Activated CD8-positive, alpha-beta T cell treated with anti-CD3 and anti-CD28 coated beads for 36 hours (primary cell): ENCODE measurements around the gene RPL7L1. TPM values are rescaled to one million over a fixed set of nuclear protein-coding genes. Genes with fewer than 3 reads are reported as not detected.
"Not testable (repeated sequence)": the region's sequence is repeated elsewhere in the genome, so short reads cannot be mapped to it uniquely, and the experiment has no call there.

ENCODE experiments used
- ATAC-seq: fragments of 200-7000 bp; cut with Tn5 transposase; one replicate; pipeline ENCODE4 v1.10.0; 2021; ENCODE audit warnings: mild to moderate bottlenecking, moderate library complexity
- CTCF ChIA-PET: fragments of 350-600 bp; sonication (Branson Sonifier 250); formaldehyde crosslinking; loops from one replicate; lab custom pipeline; 2021; ENCODE audit warnings: antibody characterized with exemption; lab: Charles Lee
- POLR2A ChIA-PET: fragments of 350-600 bp; sonication (Branson Sonifier 250); formaldehyde crosslinking; loops from one replicate; lab custom pipeline; 2021; ENCODE audit warnings: antibody characterized with exemption; lab: Charles Lee
- DNase-seq: peaks from one replicate; pipeline ENCODE4 v3.0.0-alpha.2; 2020
- H3K27ac Mint-ChIP-seq: one replicate; pipeline ENCODE4 v1.8.0; 2021; ENCODE audit warnings: mild to moderate bottlenecking, mixed read lengths
- H3K27me3 Mint-ChIP-seq: one replicate; pipeline ENCODE4 v1.8.0; 2021; ENCODE audit warnings: mixed read lengths
- H3K36me3 Mint-ChIP-seq: one replicate; pipeline ENCODE4 v1.8.0; 2021; ENCODE audit warnings: low read depth, mixed read lengths
- H3K4me1 Mint-ChIP-seq: one replicate; pipeline ENCODE4 v1.8.0; 2021; ENCODE audit warnings: low read depth, mixed read lengths
- H3K4me3 Mint-ChIP-seq: one replicate; pipeline ENCODE4 v1.8.0; 2021; ENCODE audit warnings: mild to moderate bottlenecking, moderate library complexity, mixed read lengths
- H3K9me3 Mint-ChIP-seq: one replicate; pipeline ENCODE4 v1.8.0; 2021; ENCODE audit warnings: mixed read lengths
- CTCF ChIP-seq: fragments of 200-600 bp; IDR thresholded peaks from one replicate; pipeline ENCODE4 v1.8.0; 2022; ENCODE audit warnings: antibody characterized with exemption, mild to moderate bottlenecking
- intact Hi-C: fragments of 100-400 bp; cut with micrococcal nuclease; formaldehyde crosslinking; loops from one replicate; pipeline ENCODE4 v1.10.0; 2022
- total RNA-seq, 2 experiments: library from RNA; stranded (reverse); gene quantifications; one replicate each; pipeline ENCODE4 v1.2.3, GENCODE V29; 2021

The RPL7L1 gene
- total RNA-seq, 2 experiments from 2014 or later: 135 to 137 TPM

GRCh38 chr6:42890311-42891198 is 11.1 kb downstream of the RPL7L1 start:
- TF ChIP-seq CTCF: no peak
- peaks cover 28% of the 10 kb centered on the region for H3K4me1 Mint-ChIP-seq
- POLR2A ChIA-PET: interaction anchor here (0.8 to 3.2 kb wide), 18 partner anchors 10 to 325 kb away, joined by 3 to 50 read pairs (median 4); partner anchors contain the start of genes CNPY3, PEX6, RPL7L1 and TBCC
- H3K27me3 Mint-ChIP-seq: no peaks in the 10 kb centered on the region
- DNase-seq: peak; percentile 96
- no peaks in the 10 kb centered on the region for H3K9me3 Mint-ChIP-seq
- intact Hi-C loops: no loop called here
- peak; percentile 93 for ATAC-seq
- H3K4me3 Mint-ChIP-seq: peak overlapping the region; percentile 79
- peak overlapping the region; percentile 92 for H3K27ac Mint-ChIP-seq
- peaks cover 31% of the 10 kb centered on the region for H3K36me3 Mint-ChIP-seq
- CTCF ChIA-PET: interaction anchor here (0.7 to 1.2 kb wide), 2 partner anchors 8 to 11 kb away, joined by 3 read pairs; partner anchors contain the start of gene RPL7L1

- POLR2A ChIA-PET: interaction anchor here (0.8 to 3.2 kb wide), 15 partner anchors 11 to 325 kb away, joined by 3 to 50 read pairs (median 5); partner anchors contain the start of genes CNPY3, RPL7L1 and TBCC
- no peak for ATAC-seq
- peaks cover 28% of the 10 kb centered on the region for H3K4me1 Mint-ChIP-seq
These were observed 11.8 kb downstream of the RPL7L1 start for GRCh38 chr6:42891199-42891722.

GRCh38 chr6:42894041-42894828 is 14.8 kb downstream of the RPL7L1 start:
- H3K27me3 Mint-ChIP-seq, H3K9me3 Mint-ChIP-seq, H3K27ac Mint-ChIP-seq, DNase-seq, ATAC-seq, H3K4me3 Mint-ChIP-seq, H3K36me3 Mint-ChIP-seq, intact Hi-C loops: not testable (repeated sequence)
- peaks cover 16% of the 10 kb centered on the region for H3K4me1 Mint-ChIP-seq
- POLR2A ChIA-PET: interaction anchor here (0.7 kb wide), 1 partner anchor 1122 kb away, joined by 3 read pairs; no protein-coding TSS in a partner anchor
- CTCF ChIA-PET: interaction anchor here (1.0 to 1.5 kb wide), 3 partner anchors 168 to 249 kb away, joined by 3 to 7 read pairs (median 3); no protein-coding TSS in a partner anchor

More at GRCh38 chr6:42891199-42891722, 11.8 kb downstream of the RPL7L1 start:
- peak overlapping the region; percentile 79 for H3K4me3 Mint-ChIP-seq
- peak overlapping the region; percentile 92 for H3K27ac Mint-ChIP-seq
- H3K36me3 Mint-ChIP-seq: peaks cover 24% of the 10 kb centered on the region
- H3K9me3 Mint-ChIP-seq: no peaks in the 10 kb centered on the region
- no peak for TF ChIP-seq CTCF
- CTCF ChIA-PET: interaction anchor here (0.9 to 2.8 kb wide), 2 partner anchors 10 to 42 kb away, joined by 3 to 20 read pairs; no protein-coding TSS in a partner anchor
- DNase-seq: no peak
- H3K27me3 Mint-ChIP-seq: no peaks in the 10 kb centered on the region
- intact Hi-C loops: no loop called here

- no peaks in the 10 kb centered on the region for H3K9me3 Mint-ChIP-seq
- H3K27me3 Mint-ChIP-seq: no peaks in the 10 kb centered on the region
- H3K4me1 Mint-ChIP-seq: peaks cover 6% of the 10 kb centered on the region
- ATAC-seq (no peak), DNase-seq (no peak)
- TF ChIP-seq CTCF: no peak
- CTCF ChIA-PET: interaction anchor here (0.6 to 1.1 kb wide), 4 partner anchors 87 to 234 kb away, joined by 3 to 7 read pairs (median 4); no protein-coding TSS in a partner anchor
- POLR2A ChIA-PET: interaction anchor here (1.0 kb wide), 1 partner anchor 18 kb away, joined by 3 read pairs; no protein-coding TSS in a partner anchor
- no peak overlapping the region for H3K4me3 Mint-ChIP-seq
- H3K36me3 Mint-ChIP-seq: no peaks in the 10 kb centered on the region
- H3K27ac Mint-ChIP-seq: no peak overlapping the region
- intact Hi-C loops: loop anchor here (5.0 kb wide), 1 partner anchor 234 kb away; no protein-coding TSS in a partner anchor
These were observed 16.8 kb downstream of the RPL7L1 start for GRCh38 chr6:42896178-42896719.
